Testis (tissue), 3 donors: ENCODE results near the gene SPINK8. TPM values are rescaled to one million over a fixed set of nuclear protein-coding genes. Genes with fewer than 3 reads are reported as not detected.
"Not testable (repeated sequence)": the region's sequence is repeated elsewhere in the genome, so short reads cannot be mapped to it uniquely, and the experiment has no call there.

ENCODE experiments used
- DNase-seq: peaks from one replicate; pipeline ENCODE4 v3.0.0-alpha.2; 2019
- H3K27ac ChIP-seq, 2 donors: fragments of 200-600 bp; sonication (generic); one replicate each; pipeline ENCODE4 v1.5.1; 2019
- H3K27me3 ChIP-seq: fragments of 200-600 bp; sonication (generic); one replicate; pipeline ENCODE4 v1.5.1; 2019
- H3K36me3 ChIP-seq: fragments of 200-600 bp; sonication (generic); one replicate; pipeline ENCODE4 v1.5.1; 2017; ENCODE audit warnings: low read depth; ENCODE audit errors: missing control alignments
- H3K4me1 ChIP-seq: fragments of 200-600 bp; sonication (generic); one replicate; pipeline ENCODE4 v1.5.1; 2019
- H3K4me3 ChIP-seq, 2 donors: fragments of 200-600 bp; sonication (generic); one replicate each; pipeline ENCODE4 v1.5.1; 2017 to 2019
- H3K9me3 ChIP-seq: fragments of 200-600 bp; sonication (generic); one replicate; pipeline ENCODE4 v1.5.1; 2017
- CTCF ChIP-seq, 3 experiments: fragments of 450-650 bp in 2 of 3; fragments of 200-600 bp in 1 of 3; sonication (generic) in 1 of 3; IDR thresholded peaks; one replicate each; pipeline ENCODE4 v1.5.1; 2016 to 2019; ENCODE audit warnings: antibody characterized with exemption in 3 of 3, mild to moderate bottlenecking in 2 of 3, moderate library complexity in 1 of 3
- POLR2A ChIP-seq: fragments of 450-650 bp; IDR thresholded peaks from one replicate; pipeline ENCODE4 v1.6.1; 2017; ENCODE audit warnings: antibody characterized with exemption, mild to moderate bottlenecking, moderate library complexity
- WGBS, 2 donors: methylation state at CpG; one replicate each; pipeline ENCODE4 v1.1.5; 2018; 5-methylcytosine and 5-hydroxymethylcytosine counted together
- intact Hi-C: fragments of 100-400 bp; cut with DNase I; formaldehyde crosslinking; loops from one replicate; pipeline ENCODE4 v1.15.1; 2023; ENCODE audit warnings: low total_unique reads
- polyA plus RNA-seq: library from polyadenylated mRNA; stranded (reverse); fragments of 350-450 nt; fragmentation: Illumina TruSeq; extraction: RNeasy Lipid Tissue Mini Kit (QIAGEN cat#74804); gene quantifications from one replicate; pipeline ENCODE4 v1.2.3, GENCODE V29; 2014; ENCODE audit warnings: low read depth, low replicate concordance; ENCODE audit not compliant: insufficient read depth
- total RNA-seq, 2 donors: library from RNA; depleted of rRNA; stranded (reverse); fragments of >200 nt; gene quantifications; one replicate each; pipeline ENCODE4 v1.2.3, GENCODE V29; 2016

SPINK8 gene
- total and polyA plus RNA-seq, 3 donors from 2014 or later, result not detected

- WGBS, 2 donors, result 86% methylated on average over 10 of the region's 10 CpGs
- no peak overlapping the region for H3K4me3 ChIP-seq
- no peaks in the 10 kb centered on the region for H3K36me3 ChIP-seq
- no peak for DNase-seq
- H3K27me3 ChIP-seq, result no peaks in the 10 kb centered on the region
- intact Hi-C loops, result loop anchor here (5.0 kb wide), 1 partner anchor 163 kb away; no protein-coding TSS in a partner anchor
- no peak overlapping the region for H3K27ac ChIP-seq
- H3K9me3 ChIP-seq, result no peaks in the 10 kb centered on the region
- no peak for TF ChIP-seq POLR2A
- TF ChIP-seq CTCF (IDR thresholded peaks at IDR 0.05), result no peak
- H3K4me1 ChIP-seq, result no peaks in the 10 kb centered on the region
These were observed 59.0 kb downstream of the SPINK8 start for GRCh38 chr3:48274452-48274851.

GRCh38 chr3:48273594-48274211, 59.8 kb downstream of the SPINK8 start:
- TF ChIP-seq POLR2A (no peak), CTCF (IDR thresholded peaks at IDR 0.05) (peak; percentile 58 to 72 (median 62))
- Histone ChIP-seq H3K4me3 (no peak overlapping the region), H3K36me3 (no peaks in the 10 kb centered on the region), H3K9me3 (no peaks in the 10 kb centered on the region), H3K4me1 (peaks cover 5% of the 10 kb centered on the region), H3K27ac (no peak overlapping the region), H3K27me3 (no peaks in the 10 kb centered on the region)
- 8 to 14% methylated on average over 9 of the region's 9 CpGs for WGBS, 2 donors
- intact Hi-C loops, result loop anchor here (5.0 kb wide), 1 partner anchor 164 kb away; no protein-coding TSS in a partner anchor
- peak; percentile 74 for DNase-seq

- no peaks in the 10 kb centered on the region for H3K9me3 ChIP-seq
- H3K36me3 ChIP-seq, result no peaks in the 10 kb centered on the region
- no peak overlapping the region for H3K27ac ChIP-seq
- H3K4me1 ChIP-seq, result peaks cover 19% of the 10 kb centered on the region
- H3K4me3 ChIP-seq, result no peak overlapping the region
- no peaks in the 10 kb centered on the region for H3K27me3 ChIP-seq
- WGBS, 2 donors, result 71 to 83% methylated on average over 8 to 38 of the region's 38 CpGs
- TF ChIP-seq POLR2A (no peak), CTCF (IDR thresholded peaks at IDR 0.05) (no peak)
- no peak for DNase-seq
- intact Hi-C loops, result loop anchor here (5.0 kb wide), 1 partner anchor 165 kb away; no protein-coding TSS in a partner anchor
These were observed 61.5 kb downstream of the SPINK8 start for GRCh38 chr3:48271763-48272498.

GRCh38 chr3:48271223-48271622, 62.2 kb downstream of the SPINK8 start:
- H3K27me3 ChIP-seq, H3K36me3 ChIP-seq, H3K27ac ChIP-seq, H3K4me3 ChIP-seq, H3K9me3 ChIP-seq, DNase-seq: not testable (repeated sequence)
- peaks cover 19% of the 10 kb centered on the region for H3K4me1 ChIP-seq
- WGBS, 2 donors, result 92 to 93% methylated on average over 10 of the region's 10 CpGs
- intact Hi-C loops, result loop anchor here (5.0 kb wide), 1 partner anchor 166 kb away; no protein-coding TSS in a partner anchor

DNA sequence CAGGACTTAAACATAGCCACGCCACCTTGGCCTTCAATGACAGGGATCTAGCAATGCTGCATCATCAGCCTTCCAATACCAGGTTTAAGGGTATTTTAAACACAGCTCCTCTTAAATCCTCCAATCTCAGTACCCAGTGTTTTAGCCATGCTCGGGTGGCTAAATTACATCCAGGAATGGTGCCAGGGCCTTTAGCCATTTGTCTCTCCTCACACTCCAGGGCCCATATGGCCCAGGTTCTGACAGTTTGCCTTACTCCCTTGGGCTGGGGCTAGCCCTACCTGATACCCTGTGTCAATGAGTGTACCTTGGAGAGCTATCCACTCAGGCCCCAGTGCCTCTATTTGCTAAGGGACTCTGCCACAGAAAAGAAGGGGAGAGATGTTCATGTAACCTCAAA, 63.2 kb downstream of the SPINK8 start:
- Histone ChIP-seq H3K27me3 (no peaks in the 10 kb centered on the region), H3K4me3 (no peak overlapping the region), H3K36me3 (no peaks in the 10 kb centered on the region), H3K4me1 (peaks cover 19% of the 10 kb centered on the region), H3K27ac (no peak overlapping the region), H3K9me3 (no peaks in the 10 kb centered on the region)
- WGBS, 2 donors, result 69 to 87% methylated on average over 2 of the region's 2 CpGs
- intact Hi-C loops, result loop anchor here (5.0 kb wide), 1 partner anchor 167 kb away; no protein-coding TSS in a partner anchor
- no peak for TF ChIP-seq CTCF (IDR thresholded peaks at IDR 0.05)
- no peak for TF ChIP-seq POLR2A
- DNase-seq, result no peak
